HepG2 (cell line): ENCODE results near the gene COX18. TPM values are rescaled to one million over a fixed set of nuclear protein-coding genes. Genes with fewer than 3 reads are reported as not detected.
A peak's percentile ranks its signal among the peaks of the same experiment; 100 is the strongest.

ENCODE experiments used
- ATAC-seq: fragments of 200-7000 bp; cut with Tn5 transposase; 3 replicates; pipeline ENCODE4 v1.9.1; 2020; ENCODE audit warnings: mild to moderate bottlenecking, moderate library complexity
- BruUV-seq: library from RNA; stranded (reverse); fragments of 400-500 nt; replicated peaks from 2 replicates; lab custom pipeline; 2021; lab: Mats Ljungman, UMichigan
- CTCF ChIA-PET: fragments of 300-600 bp; formaldehyde crosslinking; extraction: SDS; loops from one replicate; lab custom pipeline; 2021; ENCODE audit warnings: low total read pairs, inconsistent platforms, low intra/inter-chr PET ratio; lab: Yijun Ruan, JAX
- POLR2A ChIA-PET: fragments of 350-600 bp; sonication (Branson Sonifier 250); formaldehyde crosslinking; loops from one replicate; lab custom pipeline; 2020; ENCODE audit warnings: antibody characterized with exemption, inconsistent platforms; lab: Yijun Ruan, JAX
- DNase-seq: peaks from one replicate; pipeline ENCODE4 v3.0.0-alpha.2; 2015; ENCODE audit warnings: low spot score
- FAIRE-seq: peaks from 3 replicates; lab custom pipeline; 2011; peaks lifted over from hg19 to GRCh38; lab: Jason Lieb, UNC
- H2AFZ ChIP-seq: one replicate; pipeline ENCODE4 v1.6.1; 2011; ENCODE audit warnings: low read length, inconsistent platforms
- H3K27ac ChIP-seq: fragments of 300-600 bp; 3 replicates; pipeline ENCODE4 v1.8.0; 2011; ENCODE audit warnings: mixed run types, mild to moderate bottlenecking, mixed read lengths, low read length, inconsistent platforms; ENCODE audit not compliant: insufficient read depth; ENCODE audit errors: extremely low read length
- H3K27me3 ChIP-seq, 2 experiments: fragments of 200-600 bp in 1 of 2; 2 replicates in 1 of 2; 3 replicates in 1 of 2; pipeline versions ENCODE4 v1.6.0 to v1.8.0; 2011; ENCODE audit warnings: low read length in 2 of 2, mild to moderate bottlenecking in 2 of 2, moderate library complexity in 2 of 2, inconsistent platforms in 1 of 2; ENCODE audit not compliant: insufficient read depth in 2 of 2, control insufficient read depth in 1 of 2
- H3K36me3 ChIP-seq, 2 experiments: fragments of 200-600 bp in 1 of 2; replicated peaks in 1 of 2; 2 replicates in 1 of 2; 3 replicates in 1 of 2; pipeline versions ENCODE4 v1.5.1 to v1.8.0; 2011; ENCODE audit warnings: low read length in 2 of 2, inconsistent platforms in 1 of 2; ENCODE audit not compliant: insufficient read depth in 2 of 2, control insufficient read depth in 1 of 2
- H3K4me1 ChIP-seq: 2 replicates; pipeline ENCODE4 v1.5.1; 2012; ENCODE audit warnings: low read length, inconsistent platforms; ENCODE audit not compliant: insufficient read depth
- H3K4me2 ChIP-seq: 2 replicates; pipeline ENCODE4 v1.6.0; 2011; ENCODE audit warnings: low read depth, low read length, inconsistent platforms
- H3K4me3 ChIP-seq, 3 experiments: fragments of 200-600 bp in 1 of 3; sonication (generic), shearing (Covaris generic) in 1 of 3; replicated peaks in 1 of 3; 2 replicates each; pipeline ENCODE4 v1.5.1; 2011 to 2016; ENCODE audit warnings: low read length in 3 of 3, inconsistent platforms in 2 of 3, low read depth in 2 of 3, mild to moderate bottlenecking in 2 of 3, control low read depth in 1 of 3, mixed read lengths in 1 of 3; ENCODE audit not compliant: insufficient read depth in 1 of 3
- H3K79me2 ChIP-seq: one replicate; pipeline ENCODE4 v1.6.1; 2011; ENCODE audit warnings: low read length, inconsistent platforms; ENCODE audit not compliant: insufficient read depth
- H3K9ac ChIP-seq: 2 replicates; pipeline ENCODE4 v1.6.0; 2011; ENCODE audit warnings: mild to moderate bottlenecking, low read depth, low read length, inconsistent platforms; ENCODE audit not compliant: insufficient read depth
- H3K9me3 ChIP-seq: 2 replicates; pipeline ENCODE4 v1.5.1; 2012; ENCODE audit warnings: mild to moderate bottlenecking, low read length
- H4K20me1 ChIP-seq: 2 replicates; pipeline ENCODE4 v1.6.0; 2011; ENCODE audit warnings: inconsistent platforms, mild to moderate bottlenecking, low read length, moderate library complexity; ENCODE audit not compliant: insufficient read depth
- ATAD3A ChIP-seq: sonication (generic); formaldehyde crosslinking; IDR thresholded peaks from 2 replicates; pipeline ENCODE4 v1.4.0; 2020; ENCODE audit warnings: missing genetic modification reagents
- BATF2 ChIP-seq: sonication (generic); formaldehyde crosslinking; IDR thresholded peaks from 2 replicates; pipeline ENCODE4 v1.8.0; 2022; ENCODE audit warnings: mild to moderate bottlenecking, missing genetic modification reagents, moderate library complexity
- EHMT2 ChIP-seq: fragments of 200-600 bp; sonication (generic); IDR thresholded peaks from 2 replicates; pipeline ENCODE4 v1.7.0; 2017; ENCODE audit warnings: antibody characterized with exemption, low read depth, low read length, borderline replicate concordance
- IRF2 ChIP-seq: IDR thresholded peaks from 2 replicates; pipeline ENCODE4 v1.6.1; 2018; ENCODE audit warnings: missing genetic modification reagents, missing compliant biosample characterization
- MAFK ChIP-seq, 2 experiments: IDR thresholded peaks in 1 of 2; conservative IDR thresholded peaks in 1 of 2; 2 replicates each; pipeline ENCODE4 v1.6.1; 2011; ENCODE audit warnings: improper control_type of control experiment in 2 of 2, low read length in 2 of 2
- MEIS2 ChIP-seq: sonication (generic); formaldehyde crosslinking; IDR thresholded peaks from 2 replicates; pipeline ENCODE4 v1.9.0; 2021; ENCODE audit warnings: mild to moderate bottlenecking, missing genetic modification reagents
- MTA3 ChIP-seq: sonication (generic); formaldehyde crosslinking; IDR thresholded peaks from 2 replicates; pipeline ENCODE4 v1.4.0; 2020; ENCODE audit warnings: missing genetic modification reagents
- PHF8 ChIP-seq: sonication (generic); formaldehyde crosslinking; IDR thresholded peaks from 2 replicates; pipeline ENCODE4 v1.5.0; 2020; ENCODE audit warnings: missing genetic modification reagents
- REXO4 ChIP-seq: sonication (generic); formaldehyde crosslinking; IDR thresholded peaks from 2 replicates; pipeline ENCODE4 v1.8.0; 2022; ENCODE audit warnings: missing genetic modification reagents, mild to moderate bottlenecking, borderline replicate concordance
- RFX5 ChIP-seq: IDR thresholded peaks from 2 replicates; pipeline ENCODE4 v1.6.1; 2011; ENCODE audit warnings: low read depth, low read length, improper control_type of control experiment
- SKIL ChIP-seq: sonication (generic); formaldehyde crosslinking; IDR thresholded peaks from 2 replicates; pipeline ENCODE4 v1.8.0; 2022; ENCODE audit warnings: missing genetic modification reagents, mild to moderate bottlenecking, moderate library complexity, borderline replicate concordance
- SPEN ChIP-seq: sonication (generic); formaldehyde crosslinking; IDR thresholded peaks from 2 replicates; pipeline ENCODE4 v1.5.1; 2020; ENCODE audit warnings: low read depth, mild to moderate bottlenecking, missing genetic modification reagents
- TCF12 ChIP-seq, 2 experiments: fragments of 450-650 bp in 1 of 2; sonication (generic) in 1 of 2; formaldehyde crosslinking in 1 of 2; IDR thresholded peaks; 2 replicates each; pipeline versions ENCODE4 v1.6.1 to v1.8.0; 2017 to 2022; ENCODE audit warnings: antibody characterized with exemption in 1 of 2, mild to moderate bottlenecking in 1 of 2, missing genetic modification reagents in 1 of 2, moderate library complexity in 1 of 2
- THAP8 ChIP-seq: sonication (generic); formaldehyde crosslinking; IDR thresholded peaks from 2 replicates; pipeline ENCODE4 v1.5.1; 2020; ENCODE audit warnings: missing genetic modification reagents, mild to moderate bottlenecking, borderline replicate concordance
- ZBTB37 ChIP-seq: sonication (generic); formaldehyde crosslinking; IDR thresholded peaks from 2 replicates; pipeline ENCODE4 v1.4.0; 2020; ENCODE audit warnings: mild to moderate bottlenecking, missing genetic modification reagents
- ZC3H4 ChIP-seq: sonication (generic); formaldehyde crosslinking; IDR thresholded peaks from 2 replicates; pipeline ENCODE4 v1.4.0; 2020; ENCODE audit warnings: missing genetic modification reagents, borderline replicate concordance
- ZNF143 ChIP-seq: sonication (generic); formaldehyde crosslinking; IDR thresholded peaks from 2 replicates; pipeline ENCODE4 v1.4.0; 2020; ENCODE audit warnings: missing genetic modification reagents
- ZNF678 ChIP-seq: sonication (generic); formaldehyde crosslinking; IDR thresholded peaks from 2 replicates; pipeline ENCODE4 v1.4.0; 2020; ENCODE audit warnings: mild to moderate bottlenecking, missing genetic modification reagents
- ZNF761 ChIP-seq: sonication (generic); formaldehyde crosslinking; conservative IDR thresholded peaks from 2 replicates; pipeline ENCODE4 v1.4.0; 2020; ENCODE audit warnings: mild to moderate bottlenecking, missing genetic modification reagents
- ZNF781 ChIP-seq: sonication (generic); formaldehyde crosslinking; IDR thresholded peaks from 2 replicates; pipeline ENCODE4 v1.5.1; 2020; ENCODE audit warnings: borderline replicate concordance, mild to moderate bottlenecking, missing genetic modification reagents; ENCODE audit errors: not compliant biosample characterization
- WGBS: methylation state at CpG from one replicate; pipeline ENCODE4 v1.1.6; 2017; ENCODE audit warnings: low lambda C conversion rate; 5-methylcytosine and 5-hydroxymethylcytosine counted together
- in situ Hi-C: cut with HindIII; loops from 2 replicates; pipeline ENCODE4 v1.10.0; 2017; ENCODE audit warnings: low pct_unique_long_range_greater_than_20kb; ENCODE audit not compliant: extremely low pct_ligation_motif_present
- intact Hi-C: fragments of 100-400 bp; cut with micrococcal nuclease; formaldehyde crosslinking; loops from one replicate; pipeline ENCODE4 v1.10.0; 2022; ENCODE audit not compliant: unreplicated experiment
- polyA plus RNA-seq, 8 experiments: library from polyadenylated mRNA; depleted of rRNA in 3 of 8; stranded (reverse) in 7 of 8; unstranded in 1 of 8; fragments of >200 nt; fragmentation: Illumina TruSeq in 4 of 8; extraction: Trizol in 4 of 8; gene quantifications; 2 replicates each; pipeline versions ENCODE4 v1.2.1 to v1.2.3, GENCODE V29; 2011 to 2016; ENCODE audit warnings: low read depth in 4 of 8, missing spikeins in 1 of 8, mixed read lengths in 1 of 8; ENCODE audit not compliant: insufficient read depth in 1 of 8
- total RNA-seq, 5 experiments: library from RNA; depleted of rRNA; stranded (reverse); fragments of >200 nt; fragmentation: Illumina TruSeq; extraction: Trizol; gene quantifications; 2 replicates each; pipeline ENCODE4 v1.2.3, GENCODE V29; 2016; ENCODE audit warnings: low read depth in 1 of 5

Gene COX18
- total and polyA plus RNA-seq, 2 of the 13 experiments (the other 11 are each of a cell fraction or from before 2014, with no cell fraction given): 8.7 to 21.3 TPM

GRCh38 chr4:73104695-73105094 is 35.2 kb upstream of the COX18 start:
- Histone ChIP-seq H3K4me3 (no peak overlapping the region; a peak in 1 of 6 replicates), H2AFZ (no peak overlapping the region), H3K9ac (peak overlapping the region; percentile 63; the same call in 1 of the 2 replicates), H3K4me1 (peaks cover 31% of the 10 kb centered on the region)
- WGBS: 88% methylated on average over 5 of the region's 5 CpGs
- CTCF ChIA-PET: no interaction called here
- TF ChIP-seq EHMT2 (no peak), SKIL (CRISPR knock-in tag) (no peak), REXO4 (CRISPR knock-in tag) (no peak), ZNF678 (no peak), ZNF143 (CRISPR knock-in tag) (no peak), RFX5 (no peak), ZNF761 (CRISPR knock-in tag) (no peak), MAFK (conservative IDR thresholded peaks at IDR 0.05 in 1 of 2, IDR thresholded peaks at IDR 0.05 in 1 of 2; ENCODE audit: low read length in 2 of 2) (no peak), ZNF781 (CRISPR knock-in tag) (no peak), MEIS2 (CRISPR knock-in tag) (no peak), BATF2 (no peak), ATAD3A (no peak), THAP8 (no peak), MTA3 (no peak), IRF2 (CRISPR knock-in tag) (no peak), PHF8 (CRISPR knock-in tag) (no peak), ZC3H4 (CRISPR knock-in tag) (no peak), TCF12 (IDR thresholded peaks at IDR 0.05) (no peak), TCF12 (CRISPR knock-in tag; IDR thresholded peaks at IDR 0.05) (no peak), ZBTB37 (CRISPR knock-in tag) (no peak), SPEN (no peak)
- TF ChIP-seq, all 625 proteins: peak for 0
- Histone ChIP-seq H3K36me3 (peaks cover 6 to 45% of the 10 kb centered on the region in 2 experiments), H3K79me2 (peaks cover 32% of the 10 kb centered on the region), H3K27ac (peak overlapping the region; percentile 83), H3K27me3 (no peaks in the 10 kb centered on the region), H4K20me1 (no peaks in the 10 kb centered on the region), H3K9me3 (no peaks in the 10 kb centered on the region), H3K4me2 (peak overlapping the region; percentile 67)
- FAIRE-seq (no peak), ATAC-seq (peak; percentile 11; the same call in 2 of the 3 replicates), DNase-seq (no peak)
- BruUV-seq: TSS peak; percentile 84
- POLR2A ChIA-PET: interaction anchor here (1.0 to 1.2 kb wide), 3 partner anchors 34 to 154 kb away, joined by 3 to 13 read pairs (median 5); partner anchors contain the start of gene ANKRD17
- intact Hi-C loops (no loop called here), in situ Hi-C loops (no loop called here)
